Ramos (cell line): ENCODE results near the gene RAB4B.
"Not testable (repeated sequence)": the region's sequence is repeated elsewhere in the genome, so short reads cannot be mapped to it uniquely, and the experiment has no call there.

Experiments
- in situ Hi-C: fragments of 300-500 bp; cut with MboI; formaldehyde crosslinking; loops from one replicate; pipeline ENCODE4 v1.14.3; 2022; ENCODE audit warnings: low sequenced_read_pairs; ENCODE audit not compliant: unreplicated experiment

Gene RAB4B

GRCh38 chr19:40812571-40812970, 34.5 kb downstream of the RAB4B start:
- in situ Hi-C loops = loop anchor here (10.0 kb wide), 1 partner anchor 158 kb away; no protein-coding TSS in a partner anchor

GRCh38 chr19:40813182-40813581, 35.1 kb downstream of the RAB4B start:
- in situ Hi-C loops = loop anchor here (10.0 kb wide), 1 partner anchor 158 kb away; no protein-coding TSS in a partner anchor

- in situ Hi-C loops = loop anchor here (10.0 kb wide), 1 partner anchor 160 kb away; no protein-coding TSS in a partner anchor
Measured at GRCh38 chr19:40815223-40815622, 37.2 kb downstream of the RAB4B start.

GRCh38 chr19:40818480-40819399, 40.7 kb downstream of the RAB4B start:
- in situ Hi-C loops = loop anchor here (10.0 kb wide), 1 partner anchor 164 kb away; no protein-coding TSS in a partner anchor

- in situ Hi-C loops = loop anchor here (10.0 kb wide), 1 partner anchor 165 kb away; no protein-coding TSS in a partner anchor
Measured at GRCh38 chr19:40819479-40820234, 41.6 kb downstream of the RAB4B start.

- in situ Hi-C loops = no loop called here
Measured at GRCh38 chr19:40822161-40822560, 44.1 kb downstream of the RAB4B start.

GRCh38 chr19:40822704-40823553, 44.9 kb downstream of the RAB4B start:
- in situ Hi-C loops = not testable (repeated sequence)

- in situ Hi-C loops = not testable (repeated sequence)
Measured at GRCh38 chr19:40824916-40825315, 46.9 kb downstream of the RAB4B start.

- in situ Hi-C loops = not testable (repeated sequence)
Measured at GRCh38 chr19:40825460-40826095, 47.5 kb downstream of the RAB4B start.

GRCh38 chr19:40826312-40826698, 48.3 kb downstream of the RAB4B start:
- in situ Hi-C loops = not testable (repeated sequence)

- in situ Hi-C loops = not testable (repeated sequence)
Measured at GRCh38 chr19:40826699-40827385, 48.8 kb downstream of the RAB4B start.

GRCh38 chr19:40827386-40828247, 49.6 kb downstream of the RAB4B start:
- in situ Hi-C loops = no loop called here

GRCh38 chr19:40829205-40829604, 51.2 kb downstream of the RAB4B start:
- in situ Hi-C loops = no loop called here

- in situ Hi-C loops = not testable (repeated sequence)
Measured at GRCh38 chr19:40830741-40831140, 52.7 kb downstream of the RAB4B start.

- in situ Hi-C loops = no loop called here
Measured at GRCh38 chr19:40831502-40832430, 53.7 kb downstream of the RAB4B start.

- in situ Hi-C loops = not testable (repeated sequence)
Measured at GRCh38 chr19:40832431-40832790, 54.4 kb downstream of the RAB4B start.
